ENCODE measurements around the gene KCTD13.

KCTD13 gene

DNA sequence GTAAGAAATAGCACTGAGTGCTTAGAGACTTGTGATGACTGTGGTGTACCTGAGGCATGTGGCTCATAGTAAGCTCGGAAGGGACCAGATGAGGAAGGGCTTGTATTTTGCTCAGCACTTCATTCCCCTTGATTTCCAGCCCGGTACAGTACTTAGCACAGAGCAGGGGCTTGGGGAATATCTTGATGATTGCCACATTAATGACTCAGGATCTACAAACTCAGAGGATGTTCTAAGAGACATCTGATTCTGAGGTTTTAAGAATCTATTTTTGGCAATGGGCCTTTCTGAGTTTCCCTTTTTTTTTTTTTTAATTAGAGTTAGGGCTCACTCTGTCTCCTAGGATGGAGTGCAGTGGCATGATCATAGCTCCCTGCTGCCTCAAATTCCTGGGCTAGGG, 16.6 kb downstream of the KCTD13 start:
- DNase-seq, result no peak

DNA sequence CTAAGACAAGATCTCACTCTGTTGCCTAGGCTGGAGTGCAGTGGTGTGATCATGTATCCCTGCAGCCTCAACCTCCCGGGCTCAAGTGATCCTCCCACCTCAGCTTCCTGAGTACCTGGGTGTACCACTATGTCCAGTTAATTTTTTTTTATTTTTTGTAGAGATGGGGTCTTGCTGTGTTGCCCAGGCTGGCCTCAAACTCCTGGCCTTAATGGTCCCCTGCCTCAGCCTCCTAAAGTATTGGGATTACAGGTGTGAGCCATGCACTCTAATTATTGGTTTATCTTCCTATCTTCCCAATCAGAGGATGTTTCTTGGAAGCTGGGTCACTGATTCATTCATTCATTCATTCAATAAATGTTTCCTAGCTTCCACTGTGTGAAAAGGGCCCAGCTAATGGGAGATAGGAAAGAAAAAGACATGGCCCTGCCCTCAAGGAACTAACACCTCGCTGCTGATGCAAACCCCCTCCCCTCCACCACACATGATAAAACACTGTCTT, 17.3 kb downstream of the KCTD13 start:
- no peak for DNase-seq

DNA sequence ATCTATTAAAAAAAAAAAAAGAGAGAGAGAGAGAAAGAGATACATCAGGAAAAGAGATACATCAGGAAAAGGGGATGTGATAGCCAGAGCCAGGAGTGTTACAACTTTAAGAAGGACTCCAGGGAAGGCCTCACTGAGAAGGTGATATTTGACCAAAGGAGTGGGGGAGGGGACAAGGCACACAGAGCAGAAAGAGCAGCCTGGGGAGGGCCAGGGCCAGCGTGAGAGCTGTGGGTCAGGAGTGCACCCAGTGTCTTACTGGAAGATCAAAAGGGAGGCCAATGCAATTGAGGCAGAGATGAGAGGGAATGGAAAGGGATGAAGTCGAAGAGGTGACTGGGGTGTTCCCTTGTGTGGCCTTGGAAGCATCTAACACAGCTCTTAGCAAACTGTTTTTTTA, 18.1 kb downstream of the KCTD13 start:
- DNase-seq, result no peak

DNA sequence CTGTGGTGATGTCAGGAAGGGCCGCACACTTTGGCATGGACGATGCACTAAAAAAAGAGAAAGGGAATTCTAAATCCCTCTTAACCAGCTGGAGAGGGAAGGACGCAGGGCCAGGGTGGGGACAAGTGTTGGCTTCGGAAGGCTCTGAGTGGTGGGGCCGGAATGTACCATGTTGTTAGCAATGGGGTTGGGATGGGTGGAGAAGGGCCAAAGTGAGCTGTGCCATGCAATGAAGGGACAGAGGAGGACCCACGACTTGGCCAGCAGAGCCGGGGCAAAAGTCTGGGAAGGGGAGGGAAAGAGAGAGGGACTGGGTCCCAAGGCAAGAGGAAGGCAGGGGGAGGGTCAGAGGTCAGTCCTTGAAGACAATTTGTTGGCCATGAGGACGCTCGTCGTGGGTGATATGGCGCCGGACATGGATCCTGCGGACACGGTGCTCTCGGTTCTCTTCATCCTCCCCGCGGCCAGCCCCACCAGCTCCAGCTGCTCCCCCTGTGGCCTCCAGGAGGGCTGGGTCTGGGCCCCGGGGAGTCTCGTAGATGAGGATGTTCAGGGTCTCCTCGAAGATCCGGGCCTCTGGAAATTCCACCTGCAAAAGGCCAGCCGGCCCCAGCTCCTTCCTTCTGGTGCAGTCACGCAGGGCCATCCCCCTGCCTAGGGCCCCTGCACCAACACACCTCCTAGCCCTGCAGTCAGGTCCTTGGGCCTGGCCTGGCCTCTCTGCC, 19.3 kb downstream of the KCTD13 start:
- DNase-seq, result no peak

DNA sequence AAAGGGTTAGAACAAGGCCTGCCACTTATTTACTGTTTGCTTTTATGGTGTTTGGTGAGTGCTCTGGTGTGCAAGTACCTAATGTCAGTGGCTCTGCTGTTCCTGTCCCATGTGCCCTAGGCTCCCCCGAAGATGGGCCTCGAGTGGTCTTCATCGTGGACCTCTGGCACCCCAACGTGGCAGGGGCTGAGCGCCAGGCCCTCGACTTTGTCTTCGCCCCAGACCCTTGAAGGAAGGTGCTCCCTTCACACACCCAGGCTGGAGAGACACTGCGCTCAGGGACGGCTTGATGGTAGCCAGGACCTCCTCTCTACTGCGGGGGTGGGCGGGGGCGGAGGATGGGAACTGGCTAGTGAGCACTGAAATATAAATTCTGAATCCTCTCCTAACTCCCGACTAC, 20.4 kb downstream of the KCTD13 start:
- DNase-seq, result no peak

DNA sequence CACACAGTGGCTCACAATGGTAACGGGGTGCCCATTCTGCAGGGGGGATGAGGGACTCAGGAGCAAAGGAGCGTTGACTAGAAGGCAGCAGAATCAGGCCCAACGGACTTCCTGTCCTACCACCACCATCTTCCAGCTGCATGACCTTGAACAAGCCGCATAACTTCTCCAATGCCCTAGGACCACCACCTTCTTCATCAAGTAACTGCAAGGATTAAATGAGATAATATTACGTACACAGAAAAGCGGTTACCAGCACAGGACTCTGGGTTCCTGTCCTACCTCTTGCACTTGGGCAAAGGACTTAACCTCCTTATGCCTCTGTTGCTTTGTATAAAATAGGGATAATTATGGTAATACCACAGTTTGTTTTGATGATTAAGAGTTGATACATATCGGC, 21.1 kb downstream of the KCTD13 start:
- no peak for DNase-seq

DNA sequence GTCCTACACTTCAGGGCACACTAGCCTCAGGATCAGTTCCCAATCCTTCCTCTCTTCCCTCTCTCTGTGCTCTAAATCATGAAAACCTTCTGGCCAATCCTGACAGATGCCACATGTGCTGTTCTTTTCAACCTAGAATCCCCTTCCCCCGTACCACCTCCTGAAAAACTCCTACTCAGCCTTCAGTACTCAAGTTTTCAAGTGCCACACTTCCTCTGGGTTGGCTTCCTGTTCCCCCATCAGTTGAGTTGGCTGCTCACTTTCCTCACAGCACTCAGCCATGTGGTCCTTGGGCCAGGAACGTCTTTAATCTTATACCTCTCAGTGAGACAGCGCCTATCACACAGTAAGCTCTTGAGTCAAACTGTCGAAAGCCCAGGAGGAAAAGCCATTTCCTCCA, 22.4 kb downstream of the KCTD13 start:
- DNase-seq, result no peak

DNA sequence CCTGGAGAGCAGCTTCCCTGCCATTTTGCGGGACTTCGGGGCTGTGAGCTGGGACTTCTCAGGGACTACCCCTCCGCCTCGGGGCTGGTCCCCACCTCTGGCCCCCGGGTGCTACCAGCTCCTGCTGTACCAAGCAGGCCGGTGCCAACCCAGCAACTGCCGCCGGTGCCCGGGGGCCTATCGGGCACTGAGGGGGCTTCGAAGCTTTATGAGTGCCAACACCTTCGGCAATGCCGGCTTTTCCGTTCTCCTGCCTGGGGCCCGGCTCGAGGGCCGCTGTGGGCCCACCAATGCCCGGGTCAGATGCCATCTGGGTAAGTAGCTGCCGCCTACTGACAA, 24.4 kb downstream of the KCTD13 start:
- DNase-seq, result no peak

DNA sequence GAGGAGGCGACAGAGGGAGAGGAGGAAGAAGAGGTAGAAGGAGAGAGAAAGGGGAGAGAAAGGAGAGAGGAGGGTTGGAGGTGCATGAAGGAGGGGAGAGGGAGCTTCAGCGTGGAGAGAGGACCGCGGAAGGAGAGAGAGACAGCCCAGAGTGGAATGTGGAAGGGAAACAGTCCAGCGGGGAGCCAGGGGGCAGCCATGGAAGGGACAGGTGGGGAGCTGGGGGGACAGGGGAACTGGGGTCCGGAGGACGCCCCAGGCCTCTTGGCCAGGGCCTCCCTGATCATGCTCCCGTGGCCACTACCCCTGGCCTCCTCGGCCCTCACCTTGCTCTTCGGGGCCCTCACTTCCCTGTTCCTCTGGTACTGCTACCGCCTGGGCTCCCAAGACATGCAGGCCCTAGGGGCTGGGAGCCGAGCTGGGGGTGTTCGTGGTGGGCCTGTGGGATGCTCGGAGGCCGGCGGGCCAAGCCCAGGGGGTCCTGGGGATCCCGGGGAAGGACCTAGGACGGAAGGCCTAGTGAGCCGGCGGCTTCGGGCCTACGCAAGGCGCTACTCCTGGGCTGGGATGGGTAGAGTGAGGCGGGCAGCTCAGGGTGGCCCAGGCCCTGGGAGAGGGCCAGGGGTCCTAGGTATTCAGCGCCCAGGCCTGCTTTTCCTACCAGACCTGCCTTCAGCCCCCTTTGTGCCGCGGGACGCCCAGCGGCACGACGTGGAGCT, 25.0 kb downstream of the KCTD13 start:
- DNase-seq, result no peak

DNA sequence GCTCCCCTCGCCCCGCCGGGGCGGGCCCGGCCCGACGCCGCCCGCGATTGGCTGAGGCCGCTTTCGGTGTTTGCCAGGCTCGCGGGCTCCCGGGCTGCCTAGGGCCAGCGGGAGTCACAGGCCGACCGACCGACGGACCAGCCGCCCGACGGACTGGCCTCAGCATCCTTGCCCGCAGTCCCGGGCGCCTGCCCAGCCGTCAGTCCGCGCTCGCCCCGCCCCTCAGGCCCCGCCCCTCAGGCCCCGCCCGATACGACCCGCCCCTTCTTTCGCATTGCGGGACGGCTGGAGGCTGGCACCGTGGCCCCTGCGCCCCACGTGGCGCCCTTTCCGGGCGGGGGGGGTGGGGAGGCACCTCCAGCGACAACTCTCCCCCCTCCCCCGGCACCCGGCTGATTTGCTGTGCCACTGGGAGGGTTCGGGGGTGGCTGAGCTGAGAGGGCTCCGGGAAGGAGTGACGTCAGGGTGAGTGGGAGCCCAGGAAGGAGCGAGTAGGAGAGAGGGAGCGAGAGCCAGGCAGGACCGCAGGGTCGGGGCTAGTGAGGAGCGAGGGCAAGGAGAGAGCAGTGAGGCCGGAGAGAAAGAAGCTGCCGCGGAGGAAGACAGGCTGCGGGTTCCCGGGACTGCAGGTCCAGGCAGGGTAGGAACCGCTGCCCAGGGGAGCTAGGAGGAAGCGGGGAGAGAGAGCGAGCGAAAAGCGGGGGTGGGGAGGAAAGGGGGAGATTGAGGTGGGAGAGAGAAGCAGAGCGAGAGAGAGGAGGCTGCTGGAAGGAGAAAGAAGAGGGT, 25.7 kb downstream of the KCTD13 start, which contains the start of gene ASPHD1:
Gene ASPHD1, plus strand, starts transcription at position 387 of the 786 bp plus-strand sequence. CDS start 484 bp downstream, outside the sequence.
- peak; percentile 23 to 100 (median 84) for DNase-seq

DNA sequence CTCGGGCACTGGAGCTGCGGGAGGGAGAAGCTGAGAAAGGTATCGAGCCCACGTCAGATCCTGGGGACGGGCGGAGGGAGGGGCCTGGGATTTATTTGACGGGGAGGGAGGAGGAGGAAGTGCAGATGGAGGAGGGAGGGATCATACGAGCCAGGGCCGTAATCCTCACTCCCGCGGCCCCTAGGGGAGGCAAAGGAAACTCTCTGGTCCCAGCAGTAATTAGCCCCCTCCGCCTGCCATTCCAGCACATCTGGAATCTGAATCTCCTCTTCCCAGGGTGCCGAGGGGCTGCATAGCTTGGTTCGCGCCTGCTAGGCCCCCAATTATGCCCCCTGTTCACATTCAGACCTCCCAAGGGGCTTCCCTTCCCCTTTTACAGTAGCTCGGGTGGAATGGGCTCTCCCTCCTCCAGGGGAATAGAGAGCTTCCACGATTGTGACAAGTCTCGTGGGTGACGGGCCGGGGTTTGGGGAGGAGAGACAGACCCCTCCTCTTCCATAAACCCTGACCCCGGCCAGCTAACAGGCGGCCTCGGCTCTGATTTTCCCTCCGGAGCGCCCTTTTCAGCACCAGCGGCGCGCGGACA, 26.4 kb downstream of the KCTD13 start, which contains the start of gene SEZ6L2:
Gene SEZ6L2, minus strand, starts transcription at position 35 of the 586 bp plus-strand sequence. CDS start 531 bp downstream, outside the sequence.
- DNase-seq, result peak in 53 of 56 donors; percentile 23 to 85 (median 65)

DNA sequence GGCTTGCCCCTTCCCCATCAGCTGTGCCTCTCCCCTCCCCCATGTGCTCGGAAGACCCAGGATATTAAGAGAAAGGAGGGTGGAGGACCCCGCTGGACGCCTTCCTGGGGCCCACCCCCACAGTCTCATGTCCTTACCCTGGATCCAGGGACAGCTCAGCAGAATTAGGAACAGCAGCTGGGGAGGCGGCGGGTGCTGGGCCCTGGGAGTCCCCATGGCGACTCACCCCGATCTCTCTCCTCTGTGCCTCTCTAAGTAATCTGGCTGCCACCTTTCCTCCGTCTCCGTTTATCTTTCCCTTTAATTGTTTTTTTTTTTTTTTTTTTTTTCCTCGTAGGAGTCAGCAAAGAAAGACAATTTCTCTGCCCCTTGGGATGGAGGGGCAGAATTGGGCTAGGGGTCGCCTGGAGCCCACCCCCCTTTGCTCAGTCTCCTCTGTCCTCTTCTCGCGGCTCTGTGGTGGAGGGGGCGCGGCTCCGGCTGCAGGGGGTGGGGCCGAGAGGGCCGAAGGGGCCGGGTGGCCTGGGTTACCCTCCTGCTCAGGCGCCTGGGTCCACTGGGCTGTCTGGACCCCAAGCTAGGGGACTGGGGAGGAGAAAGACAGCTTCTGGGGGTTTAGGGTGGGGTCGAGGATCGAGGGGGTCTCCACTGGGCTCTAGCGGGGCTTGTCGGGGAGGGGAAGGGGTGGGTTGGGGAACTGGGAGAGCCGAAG, 27.1 kb downstream of the KCTD13 start:
- DNase-seq, result peak in 3 of 56 donors; percentile 44 to 54 (median 50)

DNA sequence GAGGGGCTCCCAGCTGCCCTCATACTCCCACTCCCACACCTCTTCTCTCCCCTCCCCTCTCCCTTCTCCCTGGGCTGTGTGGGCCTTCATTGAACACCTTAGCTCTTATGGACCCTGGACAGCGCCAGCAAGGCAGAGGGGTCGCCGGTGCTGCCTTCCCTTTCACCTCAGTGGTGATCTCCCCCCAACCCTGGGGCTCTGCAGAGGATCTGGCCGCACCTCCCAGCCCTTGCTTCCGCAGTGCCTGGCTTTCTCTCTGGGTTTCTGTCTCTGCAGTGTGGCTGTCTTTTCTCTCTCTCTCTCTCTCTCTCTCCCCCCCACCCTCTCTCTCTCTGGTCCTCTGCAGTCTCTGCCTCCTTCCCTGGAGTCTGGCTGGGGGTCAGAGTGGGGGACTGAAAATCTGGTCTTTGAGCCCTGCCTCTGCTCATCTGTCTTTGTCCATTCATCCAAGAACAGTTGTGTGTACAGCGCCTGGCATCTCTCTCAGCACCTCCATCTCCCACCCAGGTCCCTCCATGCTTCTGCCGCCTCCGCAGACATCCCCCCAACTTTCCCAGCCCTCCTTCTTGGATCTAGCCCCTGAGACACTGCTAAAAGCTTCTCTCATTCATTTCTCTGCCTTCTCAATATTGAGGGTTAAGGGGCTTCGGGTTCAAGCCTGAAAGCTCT, 27.8 kb downstream of the KCTD13 start:
- DNase-seq, result no peak

DNA sequence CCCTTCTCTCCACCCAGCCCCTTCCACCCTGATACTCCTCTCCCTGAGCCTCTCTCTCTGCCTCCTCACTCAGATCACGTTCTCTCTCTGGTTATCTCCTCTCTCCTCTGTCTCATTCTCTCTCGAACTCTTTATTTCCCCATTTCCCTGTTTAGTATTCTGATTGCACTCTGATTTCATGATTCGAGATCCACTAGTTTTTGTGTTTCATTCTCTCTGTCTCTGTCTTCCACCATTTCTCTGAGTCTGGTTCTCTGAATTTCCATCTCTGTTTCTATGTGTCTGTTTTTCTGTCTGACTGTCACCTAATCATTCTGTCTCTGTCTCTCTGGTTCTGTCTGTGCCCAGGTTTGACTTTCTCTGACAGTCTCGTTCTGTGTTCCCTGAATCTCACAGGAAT, 28.7 kb downstream of the KCTD13 start:
- DNase-seq, result no peak

DNA sequence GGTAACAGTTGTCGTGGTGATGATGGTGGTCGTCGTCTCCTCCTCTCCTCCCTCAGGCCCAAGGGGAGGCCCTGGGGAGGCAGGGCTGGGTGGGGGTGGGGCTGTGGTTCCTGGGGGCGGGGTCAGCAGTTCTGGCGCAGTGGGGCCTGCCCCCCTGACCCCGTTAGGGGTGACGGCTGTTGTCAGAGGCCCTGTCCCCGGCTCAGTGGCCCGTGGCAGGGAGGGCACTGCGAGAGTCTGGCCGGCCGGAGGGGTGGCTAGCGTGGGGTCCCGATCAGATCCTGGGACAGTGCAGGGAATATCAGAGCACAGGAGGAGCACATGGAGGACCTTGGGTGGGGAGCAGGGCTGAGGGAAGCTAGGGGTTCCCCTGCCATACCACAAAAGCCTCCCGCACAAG, 29.2 kb downstream of the KCTD13 start:
- no peak for DNase-seq

DNA sequence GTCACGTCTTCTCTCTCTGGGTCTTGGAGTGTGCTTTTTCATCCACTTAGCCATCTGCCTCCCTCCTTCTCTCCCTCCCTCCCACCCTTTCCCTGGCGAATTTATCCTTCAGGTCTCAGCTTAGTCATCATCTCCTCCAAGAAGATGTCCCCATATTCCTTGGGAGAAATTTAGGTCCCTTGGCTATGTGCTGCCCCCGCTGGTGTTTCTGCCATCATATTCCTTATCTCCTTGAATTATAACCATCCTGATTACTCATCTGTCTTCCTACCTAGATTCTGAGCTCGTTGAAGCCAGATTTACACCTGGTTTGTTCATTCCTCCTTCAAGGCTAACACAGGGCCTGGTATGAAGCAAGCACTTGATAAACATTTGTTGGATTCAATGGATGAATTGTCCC, 31.7 kb downstream of the KCTD13 start:
- DNase-seq, result no peak

DNA sequence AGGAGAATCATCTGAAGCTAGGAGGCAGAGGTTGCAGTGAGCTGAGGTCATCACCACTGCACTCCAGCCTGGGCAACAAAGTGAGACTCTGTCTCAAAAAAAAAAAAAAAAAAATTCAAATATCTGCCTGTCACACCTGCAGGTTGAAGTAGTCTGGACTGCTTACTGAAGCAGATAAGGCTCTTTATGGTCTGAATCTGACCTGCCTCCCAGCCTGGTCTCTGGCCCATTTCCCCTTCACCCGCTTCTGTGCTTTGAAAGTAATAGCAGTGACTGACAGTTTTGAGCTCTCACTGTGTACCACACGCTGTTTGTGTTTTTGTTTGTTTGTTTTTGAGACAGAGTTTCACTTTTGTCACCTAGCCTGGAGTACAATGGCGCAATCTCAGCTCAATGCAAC, 32.5 kb downstream of the KCTD13 start:
- no peak for DNase-seq

DNA sequence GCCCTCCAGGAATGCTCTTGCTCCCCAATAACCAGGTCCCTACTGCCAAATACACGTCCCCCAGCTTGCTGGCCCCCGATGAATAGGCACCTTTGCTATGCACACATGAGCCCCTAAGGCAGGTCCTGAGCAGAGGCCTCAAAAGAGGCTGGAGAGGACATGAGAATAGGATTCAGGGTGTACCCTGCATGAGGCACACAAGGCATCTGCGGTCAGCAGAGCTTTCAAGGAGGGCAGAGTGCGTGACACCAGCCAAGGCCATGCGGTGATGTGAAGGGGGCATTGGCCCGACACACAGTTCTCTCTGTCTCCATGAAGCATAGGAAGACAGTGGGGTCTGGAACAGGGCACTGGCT, 33.6 kb downstream of the KCTD13 start:
- DNase-seq, result no peak

DNA sequence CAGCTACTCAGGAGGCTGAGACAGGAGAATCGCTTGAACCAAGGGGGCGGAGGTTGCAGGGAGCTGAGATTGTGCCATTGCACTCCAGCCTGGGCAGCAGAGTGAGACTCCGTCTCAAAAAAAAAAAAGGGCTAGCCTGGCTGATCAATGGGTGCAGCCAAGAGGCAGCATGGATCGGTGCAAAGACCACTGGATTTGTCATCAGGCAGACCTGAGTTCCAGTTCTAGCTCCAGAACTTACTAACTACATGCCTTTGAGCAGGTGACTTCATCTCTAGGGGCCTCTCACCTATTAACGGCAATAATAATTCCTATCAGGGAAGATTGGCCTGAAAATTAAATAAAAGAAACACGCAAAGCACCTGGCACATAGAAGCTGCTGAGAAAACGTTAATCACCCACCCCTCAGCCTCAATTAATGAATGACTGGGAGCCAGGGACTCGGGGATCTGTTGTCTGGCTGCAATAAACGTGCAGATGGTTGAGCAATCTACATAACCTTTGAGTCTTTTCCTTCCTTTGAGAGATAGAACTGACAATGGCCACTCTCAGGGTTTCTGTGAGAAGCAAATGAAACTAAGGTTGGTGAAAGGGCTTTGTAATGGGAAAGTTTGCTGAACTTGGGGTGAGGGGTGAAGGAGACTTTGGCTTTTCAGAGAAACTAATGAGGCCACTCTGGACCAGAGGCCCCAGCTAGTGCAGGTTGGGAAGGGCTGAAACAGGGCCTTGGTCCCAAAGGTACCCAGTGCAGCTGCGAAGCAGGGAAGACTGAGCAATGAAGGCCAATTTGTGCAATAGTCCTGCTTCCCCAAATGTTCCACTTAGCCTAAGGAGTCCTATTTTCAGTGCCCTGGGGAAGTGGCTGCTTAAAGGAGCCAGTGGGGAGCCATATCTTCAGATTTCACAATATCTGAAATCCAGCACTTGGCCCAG, 34.2 kb downstream of the KCTD13 start:
- no peak for DNase-seq
